ENCODE data around the gene FXYD2. TPM values are rescaled to one million over a fixed set of nuclear protein-coding genes. Genes with fewer than 3 reads are reported as not detected.

Gene FXYD2
- total RNA-seq, 1 donor from 2014 or later, result 3.6 TPM

DNA sequence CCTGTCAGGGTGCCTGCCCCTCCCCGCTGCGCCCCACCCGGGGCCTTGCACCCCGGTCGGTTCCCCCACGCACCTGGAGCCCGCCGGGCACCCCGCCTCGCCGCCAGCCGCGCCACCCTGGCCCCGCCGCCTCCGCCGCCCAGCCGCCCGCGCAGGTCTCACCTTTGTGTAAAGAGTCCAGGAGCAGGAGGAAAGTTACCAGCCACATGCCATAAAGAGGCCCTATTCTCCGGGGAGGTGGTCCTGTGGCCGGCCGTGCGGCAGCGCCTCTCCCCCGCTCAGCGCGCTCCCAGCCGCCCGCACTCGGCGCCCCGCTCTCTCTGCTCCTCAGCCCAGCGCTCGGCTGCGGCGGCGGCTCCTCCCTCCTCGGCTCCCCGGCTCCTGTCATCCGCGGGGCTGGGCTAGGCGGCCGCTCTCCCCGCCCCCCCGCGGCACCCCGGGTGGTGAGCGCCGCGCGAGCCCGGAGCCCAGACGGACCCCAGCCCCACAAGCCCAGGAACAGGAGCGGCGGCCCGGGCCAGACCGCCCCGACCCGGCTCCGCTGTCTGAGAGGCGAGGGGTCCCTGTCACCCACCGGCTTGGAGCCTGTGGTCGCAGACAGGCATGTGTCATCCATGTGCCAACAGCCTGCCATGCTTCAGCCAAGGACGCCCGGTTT is 27.5 kb downstream of the FXYD2 start, which contains the start of gene DSCAML1:
Gene DSCAML1, minus strand, starts transcription at position 345 of the 658 bp plus-strand sequence. Its CDS starts 137 bp downstream, at position 208.
- no peak for DNase-seq

GRCh38 chr11:117796456-117796871 is 28.1 kb downstream of the FXYD2 start:
- DNase-seq, result no peak

- DNase-seq, result no peak
Measured at GRCh38 chr11:117795638-117796455, 28.7 kb downstream of the FXYD2 start.

- DNase-seq, result no peak
Measured at GRCh38 chr11:117794772-117795629, 29.5 kb downstream of the FXYD2 start.

GRCh38 chr11:117794135-117794534 is 30.4 kb downstream of the FXYD2 start:
- DNase-seq, result no peak

GRCh38 chr11:117793583-117793982 is 31.0 kb downstream of the FXYD2 start:
- no peak for DNase-seq

GRCh38 chr11:117792992-117793391 is 31.6 kb downstream of the FXYD2 start:
- no peak for DNase-seq

GRCh38 chr11:117792241-117792640 is 32.3 kb downstream of the FXYD2 start:
- no peak for DNase-seq

DNA sequence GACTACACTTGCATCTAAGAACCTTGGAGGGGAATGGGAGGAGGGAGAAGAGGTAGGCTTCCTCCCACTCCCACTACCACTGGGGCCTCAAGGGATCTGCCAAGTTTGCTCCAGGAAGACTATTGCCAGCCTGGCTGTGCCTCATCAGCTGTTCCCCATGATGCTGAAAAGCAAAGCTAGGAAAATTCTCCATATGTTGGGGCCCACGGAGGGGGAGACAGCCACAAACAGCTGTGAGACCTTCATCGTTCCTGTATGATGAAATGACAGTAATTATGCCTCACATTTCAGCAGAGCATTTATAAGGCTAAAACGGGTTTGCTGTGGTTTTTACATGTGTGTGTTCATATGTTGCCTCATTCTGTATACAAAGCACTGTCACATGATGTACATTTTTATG is 34.3 kb downstream of the FXYD2 start:
- DNase-seq, result peak; percentile 75

- DNase-seq, result no peak
Measured at GRCh38 chr11:117789241-117789640, 35.3 kb downstream of the FXYD2 start.

GRCh38 chr11:117786135-117786870 is 38.2 kb downstream of the FXYD2 start:
- no peak for DNase-seq

GRCh38 chr11:117782101-117782500 is 42.4 kb downstream of the FXYD2 start:
- DNase-seq, result no peak

DNA sequence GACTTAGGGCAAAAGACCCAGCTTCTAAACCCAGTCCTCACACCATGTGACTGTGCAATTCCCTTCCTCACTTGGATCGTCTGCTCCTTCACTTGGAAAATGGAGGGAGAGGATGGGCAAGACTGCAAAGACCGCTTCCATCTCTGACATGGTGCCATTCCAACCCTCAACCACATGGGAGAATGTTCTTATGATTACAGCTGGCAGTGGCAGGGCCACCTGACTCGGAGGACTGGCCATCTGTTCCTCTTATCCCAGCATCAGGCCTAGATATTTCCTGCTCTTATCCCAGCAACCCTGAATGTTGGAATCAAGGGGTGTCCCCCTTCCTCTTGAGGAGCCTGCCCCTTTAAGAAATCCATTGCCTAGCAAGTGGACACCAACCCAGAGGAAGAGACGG is 42.9 kb downstream of the FXYD2 start:
- DNase-seq, result no peak

- DNase-seq, result no peak
Measured at GRCh38 chr11:117780456-117780855, 44.1 kb downstream of the FXYD2 start.

DNA sequence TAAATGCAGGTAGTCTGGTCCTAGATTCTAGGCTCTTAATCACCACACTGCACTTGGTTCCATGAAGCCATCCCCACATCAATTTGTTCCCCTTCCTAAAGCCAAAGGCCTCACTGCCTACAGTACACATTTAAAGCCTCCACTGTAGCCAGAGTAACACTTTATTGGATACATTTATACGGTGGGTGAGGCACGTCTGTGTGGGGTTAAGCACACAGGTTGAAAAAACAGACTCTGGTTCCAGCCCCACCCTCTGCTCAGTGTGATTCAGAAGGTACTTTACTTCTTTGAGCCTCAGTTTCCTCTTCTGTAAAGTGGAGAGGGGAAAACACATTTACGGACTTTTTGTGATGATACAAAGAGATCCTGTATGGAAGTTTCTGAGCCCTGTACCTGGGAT is 50.0 kb downstream of the FXYD2 start:
- DNase-seq, result no peak

- no peak for DNase-seq
Measured at GRCh38 chr11:117772360-117772759, 52.2 kb downstream of the FXYD2 start.

GRCh38 chr11:117771841-117772240 is 52.7 kb downstream of the FXYD2 start:
- DNase-seq, result no peak

- DNase-seq, result no peak
Measured at GRCh38 chr11:117771197-117771596, 53.3 kb downstream of the FXYD2 start.

GRCh38 chr11:117770061-117770460 is 54.5 kb downstream of the FXYD2 start:
- no peak for DNase-seq
